PC-3 (cell line): ENCODE measurements around the gene ASCC3.

ENCODE experiments used
- EZH2 ChIP-seq: fragments of 300-600 bp; sonication (generic); IDR thresholded peaks from one replicate; pipeline ENCODE4 v1.6.1; 2017; ENCODE audit warnings: antibody characterized with exemption, mild to moderate bottlenecking, low read length; ENCODE audit not compliant: unreplicated experiment
- EZH2phosphoT487 ChIP-seq: fragments of 300-600 bp; sonication (generic); IDR thresholded peaks from 2 replicates; pipeline ENCODE4 v1.6.1; 2018; ENCODE audit warnings: mild to moderate bottlenecking, antibody characterized with exemption, low read length, borderline replicate concordance

GRCh38 chr6:100514660-100515059 is 366.5 kb downstream of the ASCC3 start:
- TF ChIP-seq EZH2phosphoT487 (no peak), EZH2 (no peak)
